ENCODE data around the gene FOXE3. TPM values are rescaled to one million over a fixed set of nuclear protein-coding genes. Genes with fewer than 3 reads are reported as not detected.

FOXE3 gene
- not detected for total RNA-seq

- no peak for TF ChIP-seq CTCF (IDR thresholded peaks at IDR 0.05)
- H3K9me3 ChIP-seq = no peaks in the 10 kb centered on the region
- H3K36me3 ChIP-seq = no peaks in the 10 kb centered on the region
- H3K4me1 ChIP-seq = no peaks in the 10 kb centered on the region
- DNase-seq (ENCODE audit: low spot score in 2 of 2) = no peak
- H3K4me3 ChIP-seq = peak within 1 kb of the TSS; percentile 44 to 54
- peaks cover 4% of the 10 kb centered on the region for H3K27me3 ChIP-seq
- intact Hi-C loops (cut with DNase I) = no loop called here
- no peak within 1 kb of the TSS for H3K27ac ChIP-seq
Observed at GRCh38 chr1:47415728-47416318, at the start of gene FOXE3. FOXE3 (plus strand) TSS chr1:47416285; CDS start chr1:47416316, 31 bp downstream.

- Histone ChIP-seq H3K36me3 (peaks cover 26 to 30% of the 10 kb centered on the region in 2 donors), H3K27ac (no peak overlapping the region), H3K9me3 (no peaks in the 10 kb centered on the region), H3K27me3 (no peaks in the 10 kb centered on the region), H3K4me1 (no peaks in the 10 kb centered on the region), H3K4me3 (no peak overlapping the region)
- TF ChIP-seq CTCF (IDR thresholded peaks at IDR 0.05) = no peak
- intact Hi-C loops (cut with DNase I) = no loop called here
- DNase-seq (ENCODE audit: low spot score in 2 of 2) = no peak
Observed at GRCh38 chr1:47367651-47368050, 48.4 kb upstream of the FOXE3 start.

GRCh38 chr1:47371016-47371517, 45.0 kb upstream of the FOXE3 start:
- Histone ChIP-seq H3K9me3 (no peaks in the 10 kb centered on the region), H3K27me3 (no peaks in the 10 kb centered on the region), H3K36me3 (peaks cover 50 to 61% of the 10 kb centered on the region in 2 donors), H3K4me1 (no peaks in the 10 kb centered on the region), H3K27ac (no peak overlapping the region), H3K4me3 (no peak overlapping the region)
- no peak for DNase-seq (ENCODE audit: low spot score in 2 of 2)
- no peak for TF ChIP-seq CTCF (IDR thresholded peaks at IDR 0.05)
- intact Hi-C loops (cut with DNase I) = no loop called here

GRCh38 chr1:47374501-47374900, 41.6 kb upstream of the FOXE3 start:
- H3K27ac ChIP-seq = no peak overlapping the region
- H3K4me3 ChIP-seq = no peak overlapping the region
- peaks cover 53 to 59% of the 10 kb centered on the region in 2 donors for H3K36me3 ChIP-seq
- intact Hi-C loops (cut with DNase I) = no loop called here
- H3K4me1 ChIP-seq = no peaks in the 10 kb centered on the region
- TF ChIP-seq CTCF (IDR thresholded peaks at IDR 0.05) = no peak
- H3K27me3 ChIP-seq = no peaks in the 10 kb centered on the region
- DNase-seq (ENCODE audit: low spot score in 2 of 2) = no peak
- no peaks in the 10 kb centered on the region for H3K9me3 ChIP-seq

- Histone ChIP-seq H3K9me3 (no peaks in the 10 kb centered on the region), H3K27ac (no peak overlapping the region), H3K4me1 (no peaks in the 10 kb centered on the region), H3K27me3 (no peaks in the 10 kb centered on the region), H3K36me3 (peaks cover 36 to 37% of the 10 kb centered on the region in 2 donors), H3K4me3 (no peak overlapping the region)
- intact Hi-C loops (cut with DNase I) = no loop called here
- no peak for TF ChIP-seq CTCF (IDR thresholded peaks at IDR 0.05)
- DNase-seq (ENCODE audit: low spot score in 2 of 2) = no peak
Observed at GRCh38 chr1:47378147-47378546, 37.9 kb upstream of the FOXE3 start.
